GM12873 (cell line): ENCODE measurements around the gene REEP2.

Experiments
- CTCF ChIP-seq: IDR thresholded peaks from 2 replicates; pipeline ENCODE4 v1.5.1; 2012; ENCODE audit warnings: low read depth, mild to moderate bottlenecking, moderate library complexity, low read length, control low read depth; ENCODE audit not compliant: insufficient read depth; ENCODE audit errors: missing control alignments

REEP2 gene

DNA sequence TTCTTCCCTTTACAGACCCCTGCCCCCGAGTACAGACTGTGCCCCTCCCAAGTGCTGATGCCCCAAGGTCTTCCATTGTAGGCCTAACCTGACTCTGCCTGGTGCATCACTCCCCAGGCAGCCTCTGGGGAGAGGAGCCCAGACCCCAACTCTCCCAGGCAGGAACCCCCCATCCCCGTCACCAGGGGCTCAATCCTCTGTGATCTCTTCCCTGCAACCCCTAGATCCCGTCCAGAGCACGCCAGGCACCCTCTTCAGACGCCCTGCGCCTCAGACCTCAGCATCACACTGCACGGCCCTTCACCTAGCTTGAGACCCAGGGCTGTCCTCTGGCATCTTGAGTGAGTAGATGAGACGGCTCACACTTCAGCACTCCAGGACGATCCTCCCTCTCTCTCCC is 20.0 kb downstream of the REEP2 start:
- no peak for TF ChIP-seq CTCF

DNA sequence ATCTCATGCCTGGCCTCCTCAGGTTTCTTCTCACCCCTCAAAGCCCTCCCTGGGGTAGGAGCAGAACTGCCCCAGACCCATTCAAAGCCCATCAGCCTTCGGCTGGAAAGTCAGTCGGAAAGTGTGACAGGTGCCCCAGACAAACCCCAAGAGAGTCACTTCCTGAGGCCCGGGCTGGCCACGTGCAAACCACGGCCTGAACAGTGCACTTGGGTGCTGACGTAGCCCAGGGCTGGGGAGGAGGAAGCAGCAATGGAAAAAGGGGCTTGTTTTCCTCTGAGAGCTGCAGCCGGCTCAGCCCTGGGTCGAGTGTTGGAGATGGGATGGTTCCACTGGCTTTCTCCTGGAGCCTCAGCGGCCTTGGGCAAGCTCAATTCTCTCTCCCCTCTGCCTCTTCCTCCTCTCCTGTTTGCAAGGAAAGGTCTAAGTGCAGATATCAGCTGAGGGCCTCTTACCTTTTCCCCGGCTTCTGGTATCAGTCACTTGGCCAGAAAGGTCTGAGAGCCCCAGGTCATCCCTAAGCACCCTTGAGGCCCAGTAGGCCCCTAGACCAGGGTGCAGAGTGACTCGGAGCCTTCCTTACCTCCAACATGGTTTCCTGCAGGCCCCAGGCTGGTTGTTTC is 20.6 kb downstream of the REEP2 start:
- TF ChIP-seq CTCF = no peak

- TF ChIP-seq CTCF = no peak
Observed at GRCh38 chr5:138460032-138460693, 21.3 kb downstream of the REEP2 start.

DNA sequence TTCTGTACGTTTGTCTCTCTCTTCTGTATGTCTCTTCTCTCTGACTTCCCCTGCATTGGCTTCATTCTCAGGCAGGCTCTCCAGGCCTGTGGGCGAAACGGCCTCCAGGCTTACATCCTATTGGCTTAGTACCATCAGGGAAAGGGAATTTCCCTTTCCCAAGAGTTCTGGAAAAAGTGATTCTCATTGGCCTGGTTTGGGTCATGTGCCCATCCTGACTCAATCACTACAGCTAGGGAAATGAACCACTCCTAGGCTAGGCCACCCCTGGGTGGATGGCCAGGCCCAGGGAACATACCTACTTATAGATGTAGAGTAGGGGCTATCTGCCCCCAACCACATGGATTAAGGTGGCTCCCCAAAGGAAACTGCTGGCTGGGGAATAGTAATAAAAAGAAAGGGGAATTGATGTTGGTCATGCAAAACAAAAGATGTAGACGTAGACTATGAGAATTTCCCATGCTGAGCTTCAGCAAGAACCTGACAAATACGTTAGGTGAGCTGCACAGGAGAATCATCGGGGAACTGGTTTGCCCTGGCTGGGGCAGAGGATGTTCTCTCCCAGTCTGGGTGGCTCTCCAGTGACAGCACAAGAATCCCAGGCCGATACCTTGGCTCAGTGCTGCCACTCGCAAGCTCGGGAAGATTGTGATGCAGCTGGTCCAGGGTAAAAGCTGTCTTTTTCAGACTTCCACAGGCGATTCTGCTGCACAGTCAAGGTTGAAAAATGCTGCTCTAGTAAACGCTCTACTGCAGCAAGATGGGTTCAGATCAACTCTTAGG is 22.7 kb downstream of the REEP2 start:
- no peak for TF ChIP-seq CTCF

DNA sequence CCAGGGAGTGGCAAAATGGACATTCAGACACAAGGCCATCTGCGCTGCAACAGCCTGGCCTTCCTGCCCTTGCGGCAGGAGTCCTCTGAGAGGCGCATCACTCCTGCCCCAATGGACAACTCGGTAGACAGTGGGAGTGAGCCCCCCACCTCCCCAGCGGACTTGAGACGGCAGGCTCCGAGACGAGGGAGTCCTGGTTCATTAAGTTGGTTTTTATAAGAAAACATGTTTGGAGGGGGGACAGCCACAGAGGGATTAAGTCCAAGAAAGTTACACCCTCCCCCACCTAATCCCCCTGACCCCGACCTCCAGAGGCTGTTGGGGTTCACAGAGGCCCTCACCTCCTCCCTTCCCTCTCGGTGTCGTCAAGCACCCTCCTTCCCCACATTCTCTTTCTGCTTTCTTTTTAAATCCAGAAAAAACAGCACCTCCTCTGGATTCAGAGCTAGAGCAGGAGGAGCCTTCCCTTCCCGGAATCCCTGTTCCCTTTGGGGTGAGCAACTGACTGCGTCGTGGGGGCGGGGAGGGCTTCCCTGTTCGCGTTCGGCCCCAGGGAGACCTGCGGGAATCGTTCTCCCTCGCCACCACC is 24.7 kb downstream of the REEP2 start:
- no peak for TF ChIP-seq CTCF

GRCh38 chr5:138464008-138464387 is 25.1 kb downstream of the REEP2 start:
- peak; percentile 74 for TF ChIP-seq CTCF

DNA sequence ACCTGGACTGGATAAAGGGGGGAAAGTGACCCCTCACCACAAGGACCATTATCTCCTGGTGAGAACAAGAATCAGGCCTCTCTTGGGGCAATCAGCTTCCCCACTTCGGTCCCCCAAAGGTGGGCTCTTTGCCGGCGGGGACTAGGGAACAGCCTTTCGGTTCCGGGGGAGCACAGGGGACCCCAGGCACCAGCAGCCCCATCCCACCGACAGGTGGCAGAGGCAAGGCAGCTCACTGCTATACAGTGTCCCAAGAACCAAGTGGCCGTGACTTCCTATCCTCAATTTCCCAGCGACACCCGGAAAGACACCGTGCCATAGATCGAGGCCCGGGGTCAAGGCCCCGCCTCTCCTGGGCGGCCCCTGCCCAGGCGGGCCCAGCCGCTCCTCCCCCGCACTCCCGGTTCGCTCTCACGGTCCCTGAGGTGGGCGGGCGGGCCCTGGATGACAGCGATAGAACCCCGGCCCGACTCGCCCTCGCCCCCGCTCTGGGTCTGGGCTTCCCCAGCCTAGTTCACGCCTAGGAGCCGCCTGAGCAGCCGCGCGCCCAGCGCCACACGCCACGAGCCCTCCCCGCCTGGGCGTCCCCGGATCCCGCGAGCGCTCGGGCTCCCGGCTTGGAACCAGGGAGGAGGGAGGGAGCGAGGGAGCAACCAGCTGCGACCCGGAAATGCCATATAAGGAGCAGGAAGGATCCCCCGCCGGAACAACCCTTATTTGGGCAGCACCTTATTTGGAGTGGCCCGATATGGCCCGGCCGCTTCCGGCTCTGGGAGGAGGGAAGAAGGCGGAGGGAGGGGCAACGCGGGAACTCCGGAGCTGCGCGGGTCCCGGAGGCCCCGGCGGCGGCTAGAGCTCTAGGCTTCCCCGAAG is 25.8 kb downstream of the REEP2 start:
- TF ChIP-seq CTCF = no peak
